DND-41 (cell line): ENCODE measurements around the gene TRIM10.

Experiments
- CTCF ChIP-seq: IDR thresholded peaks from 2 replicates; pipeline ENCODE4 v1.5.1; 2012; ENCODE audit warnings: borderline replicate concordance, low read length, moderate library complexity, mild to moderate bottlenecking; ENCODE audit not compliant: poor library complexity, severe bottlenecking; ENCODE audit errors: extremely low read depth
- EZH2 ChIP-seq: IDR thresholded peaks from 3 replicates; pipeline ENCODE4 v1.6.1; 2012; ENCODE audit warnings: borderline replicate concordance, low read depth, mild to moderate bottlenecking, moderate library complexity, low read length, inconsistent platforms; ENCODE audit not compliant: severe bottlenecking

GRCh38 chr6:30111266-30111856, 49.6 kb downstream of the TRIM10 start:
- TF ChIP-seq CTCF (no peak), EZH2 (no peak)
